ENCODE measurements around the gene PELI2. TPM values are rescaled to one million over a fixed set of nuclear protein-coding genes. Genes with fewer than 3 reads are reported as not detected.

Gene PELI2
- total and polyA plus RNA-seq, 2 of the 4 experiments (the other 2 are of a cell fraction) = 6.0 to 36.7 TPM

- peak overlapping the region; percentile 56 for H2BK120ac ChIP-seq (ENCODE audit: low read depth, low read length)
- peaks cover 5% of the 10 kb centered on the region for H3K4me1 ChIP-seq (ENCODE audit: control insufficient read depth, insufficient read depth, low read length)
- intact Hi-C loops (cut with micrococcal nuclease) = no loop called here
- H3K4me2 ChIP-seq (ENCODE audit: low read depth, low read length) = no peak overlapping the region
- H3K27ac ChIP-seq (ENCODE audit: insufficient read depth, low read length) = no peak overlapping the region
- no peak overlapping the region for H2AFZ ChIP-seq (replicated peaks; ENCODE audit: low read length, poor library complexity)
- BruUV-seq (replicated peaks) = no TSS peak
- H4K91ac ChIP-seq (ENCODE audit: insufficient read depth, low read depth, low read length) = no peak overlapping the region
- DNase-seq (peak; percentile 54), ATAC-seq (ENCODE audit: low read depth) (no peak; the same call in 1 of the 2 replicates)
- H3K9ac ChIP-seq (ENCODE audit: low read depth, low read length) = no peak overlapping the region
- H3K23ac ChIP-seq (ENCODE audit: low read depth, low read length) = peak overlapping the region; percentile 36; the same call in 1 of the 2 replicates
- no peak overlapping the region for H4K5ac ChIP-seq (ENCODE audit: low read depth, low read length)
- peak overlapping the region; percentile 19 to 22; a peak in 1 of 4 replicates for H4K8ac ChIP-seq (ENCODE audit: low read depth in 2 of 2, low read length in 2 of 2)
- H2AK5ac ChIP-seq (ENCODE audit: low read depth, low read length) = no peak overlapping the region
- H2BK5ac ChIP-seq (ENCODE audit: low read depth, low read length, poor library complexity, severe bottlenecking) = peak overlapping the region; percentile 43
- no peaks in the 10 kb centered on the region for H3K27me3 ChIP-seq (ENCODE audit: control insufficient read depth, insufficient read depth, low read length)
- no peaks in the 10 kb centered on the region for H3K36me3 ChIP-seq (ENCODE audit: control insufficient read depth, insufficient read depth, low read length)
- peak overlapping the region; percentile 83; the same call in 1 of the 2 replicates for H2BK20ac ChIP-seq (ENCODE audit: low read depth, low read length)
- peaks cover 19 to 51% of the 10 kb centered on the region in 2 experiments for H3K79me1 ChIP-seq (ENCODE audit: low read depth in 1 of 2, low read length in 2 of 2)
- H3K9me1 ChIP-seq (ENCODE audit: insufficient read depth, low read length) = peaks cover 9% of the 10 kb centered on the region; the same call in 1 of the 2 replicates
- H2AK9ac ChIP-seq (replicated peaks; ENCODE audit: low read depth, low read length, poor library complexity) = no peak overlapping the region
- ChIA-PET CTCF (no interaction called here), POLR2A (ENCODE audit: unreplicated experiment) (no interaction called here)
- dilution Hi-C loops (cut with HindIII; ENCODE audit: low sequenced_read_pairs, unreplicated experiment) = no loop called here
- H3K4ac ChIP-seq (ENCODE audit: low read depth, low read length) = peak overlapping the region; percentile 46; the same call in 1 of the 2 replicates
- no peak overlapping the region for H3K56ac ChIP-seq (ENCODE audit: extremely low read depth, insufficient read depth, low read length)
- H3K4me3 ChIP-seq (ENCODE audit: insufficient read depth, low read depth, low read length) = no peak overlapping the region
- peak overlapping the region; percentile 62; the same call in 1 of the 2 replicates for H3K18ac ChIP-seq (ENCODE audit: low read depth, low read length)
- H2BK15ac ChIP-seq (ENCODE audit: low read depth, low read length) = peak overlapping the region; percentile 78; the same call in 1 of the 3 replicates
- TF ChIP-seq ELK1 (IDR thresholded peaks at IDR 0.05; ENCODE audit: borderline replicate concordance, low read depth, low read length) (no peak), CEBPB (IDR thresholded peaks at IDR 0.05; ENCODE audit: low read depth, low read length) (no peak), CTCF (conservative IDR thresholded peaks at IDR 0.05; ENCODE audit: low read depth, low read length) (no peak), MAFK (IDR thresholded peaks at IDR 0.05; ENCODE audit: low read depth, low read length) (no peak), USF2 (IDR thresholded peaks at IDR 0.05; ENCODE audit: low read depth, low read length) (no peak), NFE2L2 (IDR thresholded peaks at IDR 0.05; ENCODE audit: low read depth, low read length) (no peak), BHLHE40 (IDR thresholded peaks at IDR 0.05; ENCODE audit: low read depth, low read length) (no peak), MXI1 (IDR thresholded peaks at IDR 0.05; ENCODE audit: borderline replicate concordance, low read depth, low read length) (no peak), POLR2A (IDR thresholded peaks at IDR 0.05; ENCODE audit: low read depth, low read length) (no peak), SMC3 (IDR thresholded peaks at IDR 0.05; ENCODE audit: low read depth, low read length) (no peak), FOS (IDR thresholded peaks at IDR 0.05; ENCODE audit: low read depth, low read length) (no peak), MAZ (IDR thresholded peaks at IDR 0.05; ENCODE audit: borderline replicate concordance, low read depth, low read length) (no peak), RFX5 (IDR thresholded peaks at IDR 0.05; ENCODE audit: low read depth, low read length) (no peak), RAD21 (IDR thresholded peaks at IDR 0.05; ENCODE audit: low read length) (no peak), RCOR1 (IDR thresholded peaks at IDR 0.05; ENCODE audit: insufficient replicate concordance, low read length) (no peak), CHD1 (IDR thresholded peaks at IDR 0.05; ENCODE audit: low read depth, low read length) (no peak)
- peaks cover 18% of the 10 kb centered on the region; the same call in 1 of the 2 replicates for H4K20me1 ChIP-seq (ENCODE audit: insufficient read depth, low read length)
- in situ Hi-C loops (cut with MboI; ENCODE audit: low sequenced_read_pairs) = no loop called here
- peak overlapping the region; percentile 53; the same call in 1 of the 2 replicates for H3K14ac ChIP-seq (replicated peaks; ENCODE audit: low read depth, low read length)
- H3K9me3 ChIP-seq (ENCODE audit: control insufficient read depth, insufficient read depth, low read length) = no peaks in the 10 kb centered on the region; the same call in 1 of the 2 replicates
Observed at GRCh38 chr14:56156096-56156495, 37.9 kb downstream of the PELI2 start.
